AML-193 (cell line): ENCODE measurements around the gene SOAT2.

Experiments
- DNase-seq, 2 experiments: peaks; one replicate each; lab custom pipeline; 2025; lab: John Stamatoyannopoulos, UW

SOAT2 gene

GRCh38 chr12:53065470-53065869, 37.8 kb upstream of the SOAT2 start:
- DNase-seq, result no peak

DNA sequence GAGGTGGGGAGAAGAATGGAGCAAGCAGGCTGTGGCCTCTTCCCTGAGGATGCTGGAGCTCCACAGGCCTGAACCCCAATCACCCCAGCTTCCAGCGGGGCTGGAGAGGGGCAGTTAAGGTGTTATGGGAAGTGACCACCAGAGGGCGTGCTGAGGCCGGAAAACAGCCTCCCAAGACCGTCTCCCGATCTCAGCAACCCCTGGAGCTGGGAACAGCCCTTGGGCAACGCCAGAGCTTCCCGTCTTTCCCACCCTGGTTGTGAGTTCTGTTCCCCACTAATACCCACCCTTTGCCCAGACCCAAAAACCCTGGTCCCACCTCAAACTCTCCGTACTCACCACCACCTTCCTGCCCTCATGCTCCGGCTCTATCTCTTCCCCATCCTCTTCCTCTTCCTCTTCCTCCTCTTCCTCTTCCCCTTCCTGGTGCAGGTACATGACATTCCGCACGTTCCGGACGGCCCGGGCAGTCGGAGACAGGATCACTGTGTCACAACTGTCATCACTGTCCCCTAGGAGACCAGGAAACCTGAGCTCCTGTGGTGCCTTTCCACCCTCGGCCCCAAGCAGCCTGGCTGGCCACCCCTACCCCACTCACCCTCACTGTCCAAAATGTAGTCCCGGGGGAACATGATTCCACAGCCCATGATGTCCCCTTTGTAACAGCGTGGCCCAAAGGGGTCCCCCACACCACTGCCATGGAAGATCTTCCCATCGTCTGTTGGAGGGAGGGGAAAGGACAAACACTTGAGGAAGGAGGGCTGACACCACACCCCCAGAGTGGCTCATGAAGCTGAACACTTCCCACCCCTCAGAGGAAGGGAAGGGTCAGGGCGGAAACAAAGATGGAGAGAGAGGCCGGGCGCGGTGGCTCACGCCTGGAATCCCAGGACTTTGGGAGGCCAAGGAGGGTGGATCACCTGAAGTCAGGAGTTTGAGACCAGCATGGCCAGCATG, 37.0 kb upstream of the SOAT2 start:
- peak; percentile 33 to 37 for DNase-seq

DNA sequence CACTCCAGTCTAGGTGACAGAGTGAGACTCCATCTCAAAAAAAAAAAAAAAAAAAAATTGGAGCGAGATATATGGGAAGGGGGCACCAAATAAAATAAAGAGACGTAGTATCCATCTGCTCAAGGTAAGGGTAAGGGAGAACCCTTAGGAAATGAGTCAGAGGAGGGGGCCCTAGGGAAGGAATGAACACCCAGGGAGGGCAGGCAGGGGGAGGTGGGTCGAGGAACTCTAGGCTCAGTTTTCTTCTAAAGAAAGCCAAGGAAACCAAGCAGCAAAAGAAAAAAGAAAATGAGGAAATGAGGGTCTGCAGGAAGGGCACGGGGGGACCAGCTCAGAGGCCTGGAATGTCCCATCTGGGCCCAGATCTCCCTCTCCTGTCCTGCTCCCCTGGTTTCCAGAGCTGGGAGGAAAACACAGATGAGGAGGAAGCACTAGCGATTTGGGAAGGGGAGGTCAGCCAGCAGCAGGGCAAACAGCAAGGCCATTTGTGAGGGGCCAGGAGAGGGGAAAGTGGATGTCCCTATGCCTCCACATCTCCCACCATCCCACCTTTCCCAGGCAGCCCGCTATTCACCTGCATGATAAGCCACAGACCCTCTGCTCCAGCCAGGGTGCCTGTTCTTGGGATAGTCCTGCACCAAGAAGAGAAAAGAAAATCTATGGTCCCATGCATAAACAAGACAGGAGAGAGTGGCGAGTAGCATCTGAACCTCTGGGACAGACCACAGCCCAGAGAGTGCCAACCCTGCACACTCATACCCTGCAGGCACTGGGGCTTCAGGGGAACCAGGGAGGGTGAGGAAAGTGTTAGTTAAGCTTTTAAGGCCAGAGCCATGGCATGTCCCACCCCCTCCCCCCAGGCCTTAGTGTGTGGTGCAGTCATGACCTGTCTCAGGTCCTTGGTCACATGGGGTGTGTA, 36.0 kb upstream of the SOAT2 start:
- DNase-seq, result no peak

GRCh38 chr12:53067993-53068770, 35.1 kb upstream of the SOAT2 start:
- no peak for DNase-seq

GRCh38 chr12:53068811-53069585, 34.3 kb upstream of the SOAT2 start:
- no peak for DNase-seq

GRCh38 chr12:53069621-53070410, 33.5 kb upstream of the SOAT2 start:
- DNase-seq, result no peak

DNA sequence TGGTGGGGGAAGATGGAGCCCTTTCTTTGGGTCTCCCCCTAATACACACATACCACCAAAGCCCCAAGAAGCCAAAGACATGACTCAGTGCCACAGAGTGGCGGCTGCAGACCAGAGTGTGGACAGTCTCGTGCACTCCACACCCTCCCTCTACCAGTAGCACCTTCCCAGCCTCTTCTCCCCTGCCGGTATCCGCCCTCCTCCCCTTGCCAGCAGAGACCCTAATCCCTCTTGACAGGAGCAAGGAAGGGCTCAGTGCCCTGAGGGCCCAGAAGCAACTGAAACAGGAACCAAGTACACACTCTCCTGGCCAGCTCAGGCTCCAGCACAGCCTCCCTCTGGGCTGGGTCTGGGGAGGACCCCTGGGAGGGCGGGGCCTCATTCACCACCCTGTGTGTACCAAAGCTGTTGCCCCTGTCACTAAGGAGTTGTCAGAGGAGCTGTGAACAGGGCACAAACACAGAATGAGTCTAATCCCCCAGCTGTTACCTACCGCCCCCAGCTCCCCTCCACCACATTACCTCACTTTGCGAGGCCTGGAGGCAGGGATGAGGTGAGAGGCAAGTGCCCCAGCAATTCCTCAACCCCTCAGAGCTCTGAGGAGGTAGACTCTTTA, 32.3 kb upstream of the SOAT2 start:
- DNase-seq, result no peak

GRCh38 chr12:53071591-53072551, 31.4 kb upstream of the SOAT2 start:
- no peak for DNase-seq

DNA sequence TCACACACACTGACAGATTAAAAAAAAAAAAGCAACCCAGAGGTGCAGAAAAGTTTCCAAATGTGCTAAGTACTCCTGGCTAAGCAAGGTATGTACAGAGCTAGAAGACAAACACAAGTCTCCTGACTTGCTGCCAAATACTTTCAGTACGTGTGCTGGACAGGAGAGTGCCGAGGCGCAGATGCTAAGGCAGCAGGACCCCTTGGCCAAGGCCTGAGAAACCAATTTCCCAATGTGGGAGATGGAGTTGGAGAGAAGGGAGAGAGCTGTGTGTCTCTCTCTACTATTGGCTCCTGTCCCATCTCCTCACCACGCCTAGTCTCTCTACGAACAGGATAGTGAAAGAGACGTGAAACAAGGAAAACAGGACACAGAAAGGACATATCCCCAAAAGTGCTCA, 29.4 kb upstream of the SOAT2 start:
- no peak for DNase-seq

DNA sequence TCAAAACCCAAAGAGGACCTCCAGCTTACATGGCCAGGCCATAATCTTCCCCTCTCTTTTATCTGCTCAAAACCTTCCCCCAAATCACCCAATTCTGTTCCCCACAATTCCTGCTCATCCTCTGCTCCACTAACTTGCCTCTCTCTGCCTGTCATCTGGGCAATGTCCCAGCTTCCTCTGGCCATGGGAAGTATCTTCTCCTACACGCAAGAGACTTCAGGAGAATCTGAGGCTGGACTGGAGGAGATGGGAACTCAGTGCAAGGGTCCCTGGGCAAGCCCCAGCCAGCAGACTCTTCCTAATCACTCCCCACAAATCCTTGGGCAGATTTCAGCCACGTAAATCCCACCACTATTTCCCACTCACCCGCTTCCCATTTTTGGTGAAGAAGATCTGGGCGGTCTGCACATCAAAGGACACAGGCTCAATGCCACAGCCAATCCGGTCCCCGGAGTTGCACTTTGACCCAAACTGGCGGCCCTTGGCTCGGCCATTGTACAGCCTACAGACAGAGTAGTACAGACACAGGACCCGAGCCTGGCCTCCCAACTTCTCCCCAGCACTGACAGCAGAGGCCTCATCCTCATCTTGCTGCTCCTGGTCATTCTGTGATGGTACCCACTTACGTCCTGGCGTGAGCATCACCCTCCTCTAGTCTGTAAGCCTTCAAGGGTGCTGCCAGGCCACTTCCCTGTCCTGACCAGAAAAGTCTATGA, 28.8 kb upstream of the SOAT2 start:
- DNase-seq, result no peak

DNA sequence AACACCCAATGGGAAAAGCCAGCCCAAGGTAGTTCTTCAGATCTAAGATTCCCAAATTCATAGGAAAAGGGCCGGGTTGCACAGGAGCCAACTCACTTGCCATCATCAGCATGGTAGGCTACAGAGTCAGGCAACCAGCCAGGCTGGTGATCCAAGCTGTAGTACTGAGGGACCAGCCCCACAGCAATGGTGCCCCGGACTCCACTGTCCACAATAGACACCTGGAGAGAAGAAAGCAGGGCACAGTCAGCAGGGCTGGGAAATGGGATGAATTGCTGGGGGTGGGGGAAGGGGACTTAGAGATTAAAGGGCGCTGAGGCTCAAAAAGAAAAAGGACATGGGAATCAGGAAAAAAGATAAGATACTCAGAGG, 28.3 kb upstream of the SOAT2 start:
- DNase-seq, result no peak

- no peak for DNase-seq
These were observed 26.8 kb upstream of the SOAT2 start for GRCh38 chr12:53076461-53076860.

- no peak for DNase-seq
These were observed 26.3 kb upstream of the SOAT2 start for GRCh38 chr12:53077030-53077429.

DNA sequence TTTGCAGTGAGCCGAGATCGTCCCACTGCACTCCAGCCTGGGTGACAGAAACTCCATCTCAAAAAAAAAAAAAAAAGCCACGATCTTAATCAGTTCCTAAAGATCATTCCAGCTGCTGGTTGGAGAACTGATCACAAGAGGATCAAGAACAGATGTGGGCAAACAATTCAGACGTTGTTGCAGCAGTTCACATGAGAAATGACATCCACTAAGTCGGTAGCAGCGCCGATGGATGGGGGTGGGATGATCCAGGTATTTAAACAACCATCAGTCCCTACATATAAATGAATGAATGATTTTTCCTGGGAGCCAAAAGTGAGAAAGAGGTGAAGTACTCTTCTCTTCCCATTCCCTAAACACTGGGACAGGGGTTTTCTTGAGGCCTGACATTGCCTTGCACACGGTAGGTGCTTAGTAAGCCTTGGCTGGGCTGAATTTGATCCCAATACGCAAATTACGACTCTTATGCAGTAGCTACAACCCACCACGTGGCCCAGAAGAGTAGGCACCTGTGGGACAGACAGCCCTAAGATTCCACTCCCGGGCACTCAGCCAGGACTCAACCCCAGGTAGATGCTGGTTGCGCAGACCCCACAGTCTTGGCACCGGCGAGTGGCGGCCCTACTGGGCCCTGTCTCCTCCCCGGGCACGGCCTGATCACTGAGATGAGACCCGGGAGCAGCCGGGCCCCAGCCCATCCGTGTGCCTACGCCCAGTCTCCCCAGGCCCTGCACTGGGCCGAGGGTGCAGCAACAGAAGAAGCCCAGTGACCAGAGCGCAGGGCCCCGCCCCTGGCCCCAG, 24.7 kb upstream of the SOAT2 start:
- no peak for DNase-seq

DNA sequence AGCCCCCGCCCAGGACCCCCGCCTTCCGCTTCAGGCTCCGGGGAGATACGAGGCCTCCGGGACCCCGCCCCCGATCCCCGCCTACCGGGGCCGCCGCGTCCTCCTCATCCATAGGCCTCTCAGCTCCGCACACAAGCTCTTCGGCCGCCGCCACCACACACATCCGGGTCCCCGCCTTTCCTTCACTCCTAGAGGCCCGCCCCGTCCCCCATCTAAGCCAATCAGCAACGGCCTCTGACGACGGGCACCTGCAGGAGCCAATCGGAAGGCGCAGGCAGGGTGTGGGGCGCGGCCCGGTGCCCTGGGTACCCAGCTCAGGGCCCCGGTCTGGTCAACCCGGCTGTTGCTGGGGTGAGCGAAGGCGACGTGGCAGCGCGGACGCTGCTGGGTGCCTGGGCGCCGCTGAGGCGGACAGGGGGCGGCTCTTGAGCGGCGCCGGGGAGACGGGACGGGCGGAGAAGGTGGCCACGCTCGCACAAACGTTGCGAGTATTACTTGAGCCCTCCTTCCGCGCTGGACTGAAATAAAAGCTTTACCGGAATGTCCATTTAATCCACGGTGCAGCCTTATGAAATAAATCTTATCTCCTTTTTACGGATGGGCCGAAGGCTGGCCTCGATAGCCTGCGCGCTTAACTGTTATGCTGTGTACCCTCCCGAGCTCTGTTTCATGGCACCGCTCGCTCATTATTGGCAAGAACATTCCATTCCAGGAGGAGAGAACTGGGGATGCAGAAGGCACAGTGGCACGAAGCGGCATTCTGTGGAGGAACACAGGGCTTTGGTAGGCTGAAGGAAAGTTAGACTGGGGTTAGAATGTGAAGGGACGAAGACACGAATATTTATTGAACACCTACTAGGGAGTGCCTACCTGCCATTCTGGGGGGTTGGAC, 23.8 kb upstream of the SOAT2 start, which contains the start of gene SPRYD3:
Gene SPRYD3, minus strand, starts transcription at position 165 of the 892 bp plus-strand sequence. Its CDS starts 57 bp downstream, at position 108.
- peak; percentile 87 to 91 for DNase-seq

DNA sequence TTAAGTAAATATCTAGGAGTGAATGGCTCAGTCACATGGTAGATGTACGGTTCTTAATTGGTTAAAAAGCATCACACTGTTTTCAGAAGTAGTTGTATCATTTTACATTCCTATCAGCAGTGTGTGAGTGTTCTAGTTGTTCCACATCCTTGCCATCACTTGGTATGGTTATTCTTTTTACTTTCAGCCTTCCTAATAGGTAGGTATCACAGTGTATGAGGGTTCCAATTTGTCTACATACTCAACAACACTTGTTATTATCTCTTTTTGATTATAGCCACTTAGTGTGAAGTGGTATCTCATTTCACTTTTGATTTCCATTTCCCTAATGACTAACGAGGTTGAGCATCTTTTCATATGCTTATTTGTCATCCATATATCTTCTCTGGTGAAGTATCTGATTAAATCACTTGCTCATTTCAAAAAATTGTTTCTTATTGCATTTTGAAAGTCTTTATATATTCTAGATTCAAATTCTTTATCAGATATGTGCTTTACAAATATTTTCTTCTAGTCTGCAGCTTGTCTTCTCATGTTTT, 20.6 kb upstream of the SOAT2 start:
- no peak for DNase-seq
